Activated naive CD4-positive, alpha-beta T cell treated with anti-CD3 and anti-CD28 coated beads, Interleukin-2, amount 50 U/mL, for 72 hours (primary cell): ENCODE measurements around the gene RNF141. TPM values are rescaled to one million over a fixed set of nuclear protein-coding genes. Genes with fewer than 3 reads are reported as not detected.

ENCODE experiments used
- ATAC-seq, 2 donors: fragments of 150-1000 bp; cut with Tn5 transposase; 2 replicates each; pipeline ENCODE4 v1.10.0; 2021; ENCODE audit warnings: mild to moderate bottlenecking in 2 of 2, moderate library complexity in 2 of 2
- DNase-seq, 2 donors: peaks; one replicate each; pipeline ENCODE4 v3.0.0; 2021 to 2022; ENCODE audit warnings: low spot score in 2 of 2
- H3K27ac Mint-ChIP-seq, 2 donors: one replicate each; pipeline ENCODE4 v1.8.0; 2022; ENCODE audit warnings: mild to moderate bottlenecking in 2 of 2, mixed read lengths in 2 of 2
- H3K36me3 Mint-ChIP-seq, 2 donors: one replicate each; pipeline ENCODE4 v1.8.0; 2022; ENCODE audit warnings: mixed read lengths in 2 of 2
- H3K9me3 Mint-ChIP-seq, 2 donors: one replicate each; pipeline ENCODE4 v1.8.0; 2022; ENCODE audit warnings: mixed read lengths in 2 of 2
- total RNA-seq, 2 donors: library from RNA; stranded (reverse); gene quantifications; one replicate each; pipeline ENCODE4 v1.2.3, GENCODE V29; 2022

RNF141 gene
- total RNA-seq, 2 donors from 2014 or later, result 9.1 to 12.2 TPM

- Mint-ChIP-seq H3K9me3 (no peaks in the 10 kb centered on the region), H3K36me3 (no peaks in the 10 kb centered on the region), H3K27ac (no peak overlapping the region)
- DNase-seq (no peak), ATAC-seq (no peak)
These were observed 1.6 kb downstream of the RNF141 start for GRCh38 chr11:10539339-10539738.

- DNase-seq (no peak), ATAC-seq (no peak)
- Mint-ChIP-seq H3K9me3 (no peaks in the 10 kb centered on the region), H3K27ac (no peak overlapping the region), H3K36me3 (no peaks in the 10 kb centered on the region)
These were observed 2.1 kb downstream of the RNF141 start for GRCh38 chr11:10538924-10539323.

GRCh38 chr11:10537600-10537999 lies 3.4 kb downstream of the RNF141 start:
- no peak overlapping the region for H3K27ac Mint-ChIP-seq
- ATAC-seq (no peak), DNase-seq (no peak)
- no peaks in the 10 kb centered on the region for H3K9me3 Mint-ChIP-seq
- H3K36me3 Mint-ChIP-seq, result peaks cover 0 to 4% of the 10 kb centered on the region in 2 donors

- DNase-seq, result no peak
- H3K9me3 Mint-ChIP-seq, result no peaks in the 10 kb centered on the region
- no peak for ATAC-seq
- H3K36me3 Mint-ChIP-seq, result peaks cover 0 to 8% of the 10 kb centered on the region in 2 donors
- no peak overlapping the region for H3K27ac Mint-ChIP-seq
These were observed 6.7 kb downstream of the RNF141 start for GRCh38 chr11:10534316-10534715.

- Mint-ChIP-seq H3K9me3 (no peaks in the 10 kb centered on the region), H3K36me3 (peaks cover 0 to 11% of the 10 kb centered on the region in 2 donors), H3K27ac (no peak overlapping the region)
- ATAC-seq (no peak), DNase-seq (no peak)
These were observed 7.7 kb downstream of the RNF141 start for GRCh38 chr11:10533323-10533722.

- Mint-ChIP-seq H3K9me3 (no peaks in the 10 kb centered on the region), H3K27ac (no peak overlapping the region), H3K36me3 (peaks cover 0 to 12% of the 10 kb centered on the region in 2 donors)
- DNase-seq (no peak), ATAC-seq (no peak)
These were observed 8.5 kb downstream of the RNF141 start for GRCh38 chr11:10532526-10532925.

- peaks cover 4 to 17% of the 10 kb centered on the region in 2 donors for H3K36me3 Mint-ChIP-seq
- DNase-seq (no peak), ATAC-seq (no peak)
- no peaks in the 10 kb centered on the region for H3K9me3 Mint-ChIP-seq
- H3K27ac Mint-ChIP-seq, result no peak overlapping the region
These were observed 11.7 kb downstream of the RNF141 start for GRCh38 chr11:10529279-10529678.

- Mint-ChIP-seq H3K36me3 (peaks cover 10 to 17% of the 10 kb centered on the region in 2 donors), H3K9me3 (no peaks in the 10 kb centered on the region), H3K27ac (no peak overlapping the region)
- DNase-seq (no peak), ATAC-seq (no peak)
These were observed 12.9 kb downstream of the RNF141 start for GRCh38 chr11:10528121-10528520.

GRCh38 chr11:10526974-10527918 lies 13.7 kb downstream of the RNF141 start:
- Mint-ChIP-seq H3K27ac (peak overlapping the region; percentile 61 to 78), H3K36me3 (peaks cover 10 to 13% of the 10 kb centered on the region in 2 donors), H3K9me3 (no peaks in the 10 kb centered on the region)
- DNase-seq (no peak), ATAC-seq (peak; percentile 94 to 99)

GRCh38 chr11:10524471-10524870 lies 16.5 kb downstream of the RNF141 start:
- Mint-ChIP-seq H3K27ac (peak overlapping the region in 1 of 2 donors; percentile 63), H3K9me3 (no peaks in the 10 kb centered on the region), H3K36me3 (peaks cover 10 to 11% of the 10 kb centered on the region in 2 donors)
- DNase-seq, result no peak
- ATAC-seq, result no peak

- H3K9me3 Mint-ChIP-seq, result no peaks in the 10 kb centered on the region
- DNase-seq (no peak), ATAC-seq (no peak)
- H3K27ac Mint-ChIP-seq, result no peak overlapping the region
- H3K36me3 Mint-ChIP-seq, result peaks cover 6 to 10% of the 10 kb centered on the region in 2 donors
These were observed 18.1 kb downstream of the RNF141 start for GRCh38 chr11:10522921-10523320.

GRCh38 chr11:10522276-10522675 lies 18.7 kb downstream of the RNF141 start:
- DNase-seq (no peak), ATAC-seq (no peak)
- Mint-ChIP-seq H3K27ac (peak overlapping the region in 1 of 2 donors; percentile 38), H3K36me3 (peaks cover 3 to 10% of the 10 kb centered on the region in 2 donors), H3K9me3 (no peaks in the 10 kb centered on the region)

- ATAC-seq (no peak), DNase-seq (no peak)
- H3K27ac Mint-ChIP-seq, result peak overlapping the region in 1 of 2 donors; percentile 32
- no peaks in the 10 kb centered on the region for H3K9me3 Mint-ChIP-seq
- peaks cover 0 to 6% of the 10 kb centered on the region in 2 donors for H3K36me3 Mint-ChIP-seq
These were observed 20.4 kb downstream of the RNF141 start for GRCh38 chr11:10520562-10520961.

GRCh38 chr11:10519630-10520029 lies 21.4 kb downstream of the RNF141 start:
- Mint-ChIP-seq H3K27ac (no peak overlapping the region), H3K9me3 (no peaks in the 10 kb centered on the region), H3K36me3 (peaks cover 0 to 6% of the 10 kb centered on the region in 2 donors)
- ATAC-seq, result peak in 1 of 2 donors; percentile 18
- DNase-seq, result no peak

- Mint-ChIP-seq H3K9me3 (no peaks in the 10 kb centered on the region), H3K36me3 (peaks cover 0 to 6% of the 10 kb centered on the region in 2 donors), H3K27ac (no peak overlapping the region)
- no peak for ATAC-seq
- DNase-seq, result no peak
These were observed 22.1 kb downstream of the RNF141 start for GRCh38 chr11:10518891-10519290.

GRCh38 chr11:10518123-10518522 lies 22.9 kb downstream of the RNF141 start:
- DNase-seq, result no peak
- no peak for ATAC-seq
- Mint-ChIP-seq H3K36me3 (no peaks in the 10 kb centered on the region), H3K9me3 (no peaks in the 10 kb centered on the region), H3K27ac (no peak overlapping the region)

GRCh38 chr11:10515418-10515817 lies 25.6 kb downstream of the RNF141 start:
- DNase-seq, result no peak
- Mint-ChIP-seq H3K36me3 (no peaks in the 10 kb centered on the region), H3K27ac (no peak overlapping the region), H3K9me3 (no peaks in the 10 kb centered on the region)
- ATAC-seq, result no peak

GRCh38 chr11:10514709-10515108 lies 26.3 kb downstream of the RNF141 start:
- no peaks in the 10 kb centered on the region for H3K9me3 Mint-ChIP-seq
- no peak for DNase-seq
- H3K27ac Mint-ChIP-seq, result no peak overlapping the region
- H3K36me3 Mint-ChIP-seq, result no peaks in the 10 kb centered on the region
- no peak for ATAC-seq
